ENCODE data around the gene LYZL6.

GRCh38 chr17:35932586-35932985, 10.9 kb downstream of the LYZL6 start:
- TF ChIP-seq EP300 (IDR thresholded peaks at IDR 0.05; ENCODE audit: borderline replicate concordance) (no peak), REST (IDR thresholded peaks at IDR 0.05; ENCODE audit: low read depth) (no peak), RAD21 (IDR thresholded peaks at IDR 0.05; ENCODE audit: low read depth) (no peak), TEAD4 (IDR thresholded peaks at IDR 0.05) (no peak), TCF12 (IDR thresholded peaks at IDR 0.05; ENCODE audit: low read depth) (no peak)
